Panc1 (cell line): ENCODE results near the gene ZFYVE21. TPM values are rescaled to one million over a fixed set of nuclear protein-coding genes. Genes with fewer than 3 reads are reported as not detected.

ENCODE experiments used
- ATAC-seq: fragments of 200-7000 bp; cut with Tn5 transposase; 2 replicates; pipeline ENCODE4 v1.9.1; 2020; ENCODE audit warnings: mild to moderate bottlenecking, moderate library complexity
- BruUV-seq: library from RNA; stranded (reverse); fragments of 400-500 nt; replicated peaks from 2 replicates; lab custom pipeline; 2021; lab: Mats Ljungman, UMichigan
- CTCF ChIA-PET: fragments of 300-600 bp; sonication (Branson Sonifier 250); formaldehyde crosslinking; loops from one replicate; lab custom pipeline; 2022; ENCODE audit warnings: antibody characterized with exemption; lab: Charles Lee
- POLR2A ChIA-PET: fragments of 300-600 bp; sonication (Branson Sonifier 250); formaldehyde crosslinking; loops from one replicate; lab custom pipeline; 2022; ENCODE audit warnings: antibody characterized with exemption; lab: Charles Lee
- DNase-seq: peaks from one replicate; pipeline ENCODE4 v3.0.0-alpha.2; 2010; ENCODE audit warnings: low read depth, low spot score
- H3K27ac ChIP-seq: 2 replicates; pipeline ENCODE4 v1.5.1; 2011; ENCODE audit warnings: mild to moderate bottlenecking, low read length, inconsistent platforms
- H3K27me3 ChIP-seq: fragments of 200-500 bp; sonication (Bioruptor generic); 2 replicates; pipeline ENCODE4 v1.6.0; 2014; ENCODE audit warnings: low read length, inconsistent platforms; ENCODE audit not compliant: control insufficient read depth, insufficient read depth
- H3K36me3 ChIP-seq: fragments of 200-500 bp; sonication (Bioruptor generic); 2 replicates; pipeline ENCODE4 v1.5.1; 2014; ENCODE audit warnings: inconsistent platforms, mild to moderate bottlenecking, low read length, moderate library complexity; ENCODE audit not compliant: control insufficient read depth, insufficient read depth
- H3K4me1 ChIP-seq: 2 replicates; pipeline ENCODE4 v1.5.1; 2011; ENCODE audit warnings: inconsistent platforms, mild to moderate bottlenecking, low read length, moderate library complexity; ENCODE audit not compliant: control insufficient read depth, insufficient read depth
- H3K4me3 ChIP-seq, 2 experiments: 2 replicates each; pipeline ENCODE4 v1.5.1; 2011 to 2012; ENCODE audit warnings: low read depth in 2 of 2, low read length in 2 of 2, mild to moderate bottlenecking in 2 of 2, inconsistent platforms in 1 of 2, moderate library complexity in 1 of 2
- H3K9me3 ChIP-seq: fragments of 200-500 bp; sonication (Bioruptor generic); 2 replicates; pipeline ENCODE4 v1.5.1; 2014; ENCODE audit warnings: low read depth, mild to moderate bottlenecking, inconsistent platforms, low read length, moderate library complexity; ENCODE audit not compliant: control insufficient read depth, insufficient read depth
- CTCF ChIP-seq: fragments of 450-650 bp; IDR thresholded peaks from 2 replicates; pipeline ENCODE4 v1.5.1; 2017; ENCODE audit warnings: mild to moderate bottlenecking
- POLR2AphosphoS5 ChIP-seq: IDR thresholded peaks from 2 replicates; pipeline ENCODE4 v1.6.1; 2012; ENCODE audit warnings: mild to moderate bottlenecking, low read depth, low read length, moderate library complexity
- REST ChIP-seq, 2 experiments: IDR thresholded peaks; 2 replicates each; pipeline ENCODE4 v1.6.1; 2011 to 2012; ENCODE audit warnings: low read depth in 2 of 2, control low read depth in 1 of 2, low read length in 1 of 2, mild to moderate bottlenecking in 1 of 2, moderate library complexity in 1 of 2; ENCODE audit not compliant: insufficient read depth in 1 of 2
- SIN3A ChIP-seq: IDR thresholded peaks from 2 replicates; pipeline ENCODE4 v1.6.1; 2012; ENCODE audit warnings: low read depth, mild to moderate bottlenecking, low read length, moderate library complexity, borderline replicate concordance; ENCODE audit not compliant: insufficient read depth
- TCF7L2 ChIP-seq: IDR thresholded peaks from 2 replicates; pipeline ENCODE4 v1.6.1; 2011; ENCODE audit warnings: mild to moderate bottlenecking, low read depth, low read length, inconsistent platforms
- in situ Hi-C: cut with HindIII; loops from 2 replicates; pipeline ENCODE4 v1.10.0; 2016; ENCODE audit warnings: low sequenced_read_pairs, low pct_unique_long_range_greater_than_20kb
- intact Hi-C: fragments of 100-400 bp; cut with micrococcal nuclease; formaldehyde crosslinking; loops from one replicate; pipeline ENCODE4 v1.10.0; 2022; ENCODE audit not compliant: unreplicated experiment
- total RNA-seq: library from RNA; stranded (reverse); gene quantifications from one replicate; pipeline ENCODE4 v1.2.1, GENCODE V29; 2021; ENCODE audit not compliant: unreplicated experiment

ZFYVE21 gene
- total RNA-seq, 1 experiment from 2014 or later, result 41.8 TPM

GRCh38 chr14:103762541-103762940, 46.9 kb downstream of the ZFYVE21 start:
- no peak for ATAC-seq
- no peak for TF ChIP-seq CTCF
- TF ChIP-seq REST (IDR thresholded peaks at IDR 0.05; ENCODE audit: insufficient read depth in 1 of 2, low read depth in 2 of 2, low read length in 1 of 2), result no peak
- TF ChIP-seq POLR2AphosphoS5, result no peak
- TF ChIP-seq TCF7L2, result no peak
- TF ChIP-seq SIN3A, result no peak
- H3K9me3 ChIP-seq, result no peaks in the 10 kb centered on the region
- no peak for DNase-seq
- ChIA-PET CTCF (no interaction called here), POLR2A (interaction anchor here (0.5 kb wide), 1 partner anchor 157 kb away, joined by 9 read pairs; no protein-coding TSS in a partner anchor)
- H3K27ac ChIP-seq, result no peak overlapping the region
- H3K4me1 ChIP-seq, result no peaks in the 10 kb centered on the region
- intact Hi-C loops, result no loop called here
- no peak overlapping the region for H3K4me3 ChIP-seq
- H3K27me3 ChIP-seq, result no peaks in the 10 kb centered on the region
- no peaks in the 10 kb centered on the region for H3K36me3 ChIP-seq
- in situ Hi-C loops, result no loop called here
- no TSS peak for BruUV-seq

- ChIA-PET CTCF (interaction anchor here (0.7 kb wide), 1 partner anchor 129 kb away, joined by 3 read pairs; no protein-coding TSS in a partner anchor), POLR2A (no interaction called here)
- no peaks in the 10 kb centered on the region for H3K36me3 ChIP-seq
- BruUV-seq, result no TSS peak
- no peaks in the 10 kb centered on the region for H3K4me1 ChIP-seq
- intact Hi-C loops (no loop called here), in situ Hi-C loops (no loop called here)
- DNase-seq, result no peak
- H3K4me3 ChIP-seq, result no peak overlapping the region
- H3K9me3 ChIP-seq, result no peaks in the 10 kb centered on the region
- no peak for TF ChIP-seq SIN3A
- no peak for TF ChIP-seq TCF7L2
- no peak for TF ChIP-seq REST (IDR thresholded peaks at IDR 0.05; ENCODE audit: insufficient read depth in 1 of 2, low read depth in 2 of 2, low read length in 1 of 2)
- no peak for TF ChIP-seq CTCF
- TF ChIP-seq POLR2AphosphoS5, result no peak
- H3K27me3 ChIP-seq, result no peaks in the 10 kb centered on the region
- H3K27ac ChIP-seq, result no peak overlapping the region
- ATAC-seq, result no peak
Measured at GRCh38 chr14:103763730-103764488, 48.3 kb downstream of the ZFYVE21 start.
